HG03039 (cell line): ENCODE data around the gene MTX3.

ENCODE experiments used
- ATAC-seq: cut with Tn5 transposase; IDR thresholded peaks from one replicate; pipeline ENCODE4 v1.9.1; 2021; ENCODE audit warnings: mild to moderate bottlenecking, moderate library complexity; ENCODE audit not compliant: unreplicated experiment

MTX3 gene

GRCh38 chr5:79990598-79991507 lies at the start of gene MTX3:
Gene MTX3 (minus strand): TSS chr5:79991262. CDS start chr5:79991238, 24 bp downstream.
- ATAC-seq, result peak; percentile 86

GRCh38 chr5:80039650-80040049 lies 48.6 kb upstream of the MTX3 start:
- ATAC-seq, result no peak

GRCh38 chr5:80037366-80037765 lies 46.3 kb upstream of the MTX3 start:
- no peak for ATAC-seq

- ATAC-seq, result no peak
These were observed 45.6 kb upstream of the MTX3 start for GRCh38 chr5:80036615-80037014.

GRCh38 chr5:80035839-80036238 lies 44.8 kb upstream of the MTX3 start:
- no peak for ATAC-seq

- no peak for ATAC-seq
These were observed 44.1 kb upstream of the MTX3 start, which contains the start of gene THBS4 for GRCh38 chr5:80034962-80035821. Gene THBS4 (plus strand): TSS chr5:80035348. CDS start chr5:80035538, 190 bp downstream.

GRCh38 chr5:80034559-80034958 lies 43.5 kb upstream of the MTX3 start:
- ATAC-seq, result no peak

GRCh38 chr5:80033513-80033912 lies 42.5 kb upstream of the MTX3 start:
- ATAC-seq, result no peak

- no peak for ATAC-seq
These were observed 40.0 kb upstream of the MTX3 start for GRCh38 chr5:80031109-80031508.

GRCh38 chr5:80026841-80027240 lies 35.8 kb upstream of the MTX3 start:
- ATAC-seq, result no peak

GRCh38 chr5:80025069-80025468 lies 34.0 kb upstream of the MTX3 start:
- no peak for ATAC-seq

GRCh38 chr5:80010754-80011392 lies 19.8 kb upstream of the MTX3 start:
- no peak for ATAC-seq

GRCh38 chr5:80008995-80009765 lies 18.1 kb upstream of the MTX3 start:
- no peak for ATAC-seq

GRCh38 chr5:80002677-80003076 lies 11.6 kb upstream of the MTX3 start:
- ATAC-seq, result no peak

- no peak for ATAC-seq
These were observed 8.7 kb upstream of the MTX3 start for GRCh38 chr5:79999722-80000121.

GRCh38 chr5:79992891-79993657 lies 2.0 kb upstream of the MTX3 start:
- no peak for ATAC-seq

- ATAC-seq, result peak; percentile 41
These were observed 861 bp downstream of the MTX3 start for GRCh38 chr5:79990205-79990597.

GRCh38 chr5:79986260-79986659 lies 4.8 kb downstream of the MTX3 start:
- no peak for ATAC-seq

GRCh38 chr5:79985288-79985687 lies 5.8 kb downstream of the MTX3 start:
- no peak for ATAC-seq

GRCh38 chr5:79984363-79984762 lies 6.7 kb downstream of the MTX3 start:
- no peak for ATAC-seq
